HG02759 (cell line): Measurements from ENCODE around the gene TMUB2.

ENCODE experiments used
- ATAC-seq: cut with Tn5 transposase; IDR thresholded peaks from one replicate; pipeline ENCODE4 v1.9.1; 2021; ENCODE audit warnings: mild to moderate bottlenecking, moderate library complexity; ENCODE audit not compliant: unreplicated experiment

TMUB2 gene

GRCh38 chr17:44200478-44201155 lies 13.8 kb downstream of the TMUB2 start:
- ATAC-seq = peak; percentile 3

- no peak for ATAC-seq
Measured at GRCh38 chr17:44202756-44203155, 16.0 kb downstream of the TMUB2 start.

- ATAC-seq = no peak
Measured at GRCh38 chr17:44203731-44204440, 17.1 kb downstream of the TMUB2 start.

- no peak for ATAC-seq
Measured at GRCh38 chr17:44204441-44204882, 17.7 kb downstream of the TMUB2 start.

- ATAC-seq = no peak
Measured at GRCh38 chr17:44205962-44206824, 19.4 kb downstream of the TMUB2 start.

GRCh38 chr17:44206825-44207155 lies 20.0 kb downstream of the TMUB2 start:
- no peak for ATAC-seq

- ATAC-seq = no peak
Measured at GRCh38 chr17:44207319-44207718, 20.5 kb downstream of the TMUB2 start.

- no peak for ATAC-seq
Measured at GRCh38 chr17:44207743-44208142, 21.0 kb downstream of the TMUB2 start.

- ATAC-seq = peak; percentile 26
Measured at GRCh38 chr17:44209786-44210341, 23.1 kb downstream of the TMUB2 start.

GRCh38 chr17:44210342-44211192 lies 23.8 kb downstream of the TMUB2 start:
- peak; percentile 84 for ATAC-seq

- no peak for ATAC-seq
Measured at GRCh38 chr17:44211281-44212265, 24.8 kb downstream of the TMUB2 start.

- ATAC-seq = no peak
Measured at GRCh38 chr17:44212507-44213402, 26.0 kb downstream of the TMUB2 start.

GRCh38 chr17:44213403-44214229 lies 26.8 kb downstream of the TMUB2 start:
- no peak for ATAC-seq

GRCh38 chr17:44214230-44214494 lies 27.4 kb downstream of the TMUB2 start:
- no peak for ATAC-seq

- no peak for ATAC-seq
Measured at GRCh38 chr17:44214896-44215295, 28.1 kb downstream of the TMUB2 start.

- no peak for ATAC-seq
Measured at GRCh38 chr17:44216173-44216572, 29.4 kb downstream of the TMUB2 start.

GRCh38 chr17:44216694-44217093 lies 29.9 kb downstream of the TMUB2 start:
- no peak for ATAC-seq
